ENCODE measurements around the gene HAUS3.

Gene HAUS3

DNA sequence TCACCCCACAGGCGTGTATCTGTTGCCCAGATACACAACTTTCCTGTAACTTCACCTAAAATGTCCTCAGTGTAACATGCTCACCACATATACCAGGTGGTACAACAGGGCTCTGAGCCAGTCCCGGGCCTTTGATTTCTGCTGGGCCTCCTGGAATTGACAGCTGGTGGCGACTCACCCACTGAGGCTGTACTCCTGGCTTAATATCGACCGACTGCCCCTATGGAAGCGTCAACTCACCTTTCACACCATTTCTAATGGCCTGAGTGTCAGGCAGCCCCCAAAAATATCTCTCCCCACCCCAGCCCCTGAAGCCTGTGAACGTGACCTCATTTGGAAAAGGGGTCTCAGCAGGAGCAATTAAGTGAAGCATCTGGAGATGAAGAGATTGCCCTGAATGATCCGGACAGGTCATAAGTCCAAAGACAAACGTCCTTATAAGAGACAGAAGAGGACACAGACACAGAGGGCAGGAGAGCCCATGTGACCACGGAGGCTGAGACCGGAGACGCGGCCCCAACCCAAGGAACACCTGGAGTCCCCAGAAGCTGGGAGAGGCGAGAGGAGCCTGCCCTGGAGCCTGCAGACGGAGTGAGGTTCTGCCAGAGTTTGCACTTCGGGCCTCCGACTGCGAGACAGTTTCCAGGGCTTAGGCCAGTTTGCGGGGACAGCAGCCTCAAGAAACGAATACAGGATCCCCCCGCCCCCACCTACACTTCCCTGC is 32.6 kb upstream of the HAUS3 start:
- Histone ChIP-seq H3K9me3 (ENCODE audit: insufficient read depth, low read length) (no peaks in the 10 kb centered on the region), H3K27me3 (ENCODE audit: low read length) (no peaks in the 10 kb centered on the region), H3K27ac (ENCODE audit: low read depth, low read length) (no peak overlapping the region), H2AFZ (ENCODE audit: low read depth, low read length, severe bottlenecking) (no peak overlapping the region), H3K4me2 (ENCODE audit: low read depth, low read length, poor library complexity, severe bottlenecking) (no peak overlapping the region), H3K4me3 (ENCODE audit: insufficient read depth, low read length, poor library complexity, severe bottlenecking) (no peak overlapping the region), H3K9me2 (replicated peaks; ENCODE audit: insufficient read depth, low read length) (no peaks in the 10 kb centered on the region), H3K36me3 (ENCODE audit: low read length) (no peaks in the 10 kb centered on the region), H3F3A (ENCODE audit: insufficient read depth) (no peaks in the 10 kb centered on the region), H3K9ac (ENCODE audit: low read length) (no peak overlapping the region), H4K20me1 (ENCODE audit: low read depth, low read length) (no peaks in the 10 kb centered on the region), H3K79me2 (ENCODE audit: insufficient read depth, low read length) (no peaks in the 10 kb centered on the region)
- TF ChIP-seq EZH2phosphoT487 (conservative IDR thresholded peaks at IDR 0.05; ENCODE audit: low read length), result no peak
- TF ChIP-seq, protein P1, sequence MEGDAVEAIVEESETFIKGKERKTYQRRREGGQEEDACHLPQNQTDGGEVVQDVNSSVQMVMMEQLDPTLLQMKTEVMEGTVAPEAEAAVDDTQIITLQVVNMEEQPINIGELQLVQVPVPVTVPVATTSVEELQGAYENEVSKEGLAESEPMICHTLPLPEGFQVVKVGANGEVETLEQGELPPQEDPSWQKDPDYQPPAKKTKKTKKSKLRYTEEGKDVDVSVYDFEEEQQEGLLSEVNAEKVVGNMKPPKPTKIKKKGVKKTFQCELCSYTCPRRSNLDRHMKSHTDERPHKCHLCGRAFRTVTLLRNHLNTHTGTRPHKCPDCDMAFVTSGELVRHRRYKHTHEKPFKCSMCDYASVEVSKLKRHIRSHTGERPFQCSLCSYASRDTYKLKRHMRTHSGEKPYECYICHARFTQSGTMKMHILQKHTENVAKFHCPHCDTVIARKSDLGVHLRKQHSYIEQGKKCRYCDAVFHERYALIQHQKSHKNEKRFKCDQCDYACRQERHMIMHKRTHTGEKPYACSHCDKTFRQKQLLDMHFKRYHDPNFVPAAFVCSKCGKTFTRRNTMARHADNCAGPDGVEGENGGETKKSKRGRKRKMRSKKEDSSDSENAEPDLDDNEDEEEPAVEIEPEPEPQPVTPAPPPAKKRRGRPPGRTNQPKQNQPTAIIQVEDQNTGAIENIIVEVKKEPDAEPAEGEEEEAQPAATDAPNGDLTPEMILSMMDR (IDR thresholded peaks at IDR 0.05; ENCODE audit: insufficient read depth, low read length, poor library complexity, severe bottlenecking), result no peak

DNA sequence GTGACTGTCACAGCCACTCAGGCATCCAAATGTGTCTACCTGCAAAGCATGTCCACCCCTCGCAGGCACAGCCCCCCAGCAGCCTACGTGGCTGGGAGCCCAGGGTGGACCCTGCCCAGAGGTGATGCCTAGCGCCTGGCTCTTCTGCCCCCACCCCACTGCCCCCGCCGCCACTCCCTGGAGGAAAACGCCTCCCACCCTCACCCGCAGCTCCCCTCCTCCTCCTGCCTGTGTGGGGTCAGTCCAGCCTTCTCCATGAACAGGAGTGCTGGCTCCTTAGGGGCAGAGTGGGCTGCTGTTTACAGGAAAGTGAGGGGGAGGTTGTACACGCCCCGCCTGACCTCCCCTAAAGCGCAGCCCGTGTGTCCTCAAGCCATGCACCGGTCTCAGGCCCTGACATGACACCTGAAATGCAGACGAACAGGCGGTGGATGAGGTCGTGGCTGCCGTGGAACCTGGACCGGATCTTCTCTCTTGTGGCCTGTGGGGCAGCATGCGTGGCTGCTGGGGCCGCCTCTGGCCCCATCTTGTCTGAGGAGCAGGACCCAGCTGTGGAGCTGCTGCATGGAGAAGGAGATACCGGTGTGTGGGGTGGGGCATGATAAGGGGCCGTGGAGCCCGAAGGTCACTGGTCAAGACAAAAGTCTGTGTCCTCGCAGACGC is 31.9 kb upstream of the HAUS3 start:
- Histone ChIP-seq H3K4me3 (ENCODE audit: insufficient read depth, low read length, poor library complexity, severe bottlenecking) (no peak overlapping the region), H3K36me3 (ENCODE audit: low read length) (no peaks in the 10 kb centered on the region), H3K9ac (ENCODE audit: low read length) (no peak overlapping the region), H3K27ac (ENCODE audit: low read depth, low read length) (no peak overlapping the region), H3K9me3 (ENCODE audit: insufficient read depth, low read length) (no peaks in the 10 kb centered on the region), H3F3A (ENCODE audit: insufficient read depth) (no peaks in the 10 kb centered on the region), H2AFZ (ENCODE audit: low read depth, low read length, severe bottlenecking) (no peak overlapping the region), H3K9me2 (replicated peaks; ENCODE audit: insufficient read depth, low read length) (no peaks in the 10 kb centered on the region), H3K79me2 (ENCODE audit: insufficient read depth, low read length) (no peaks in the 10 kb centered on the region), H3K4me2 (ENCODE audit: low read depth, low read length, poor library complexity, severe bottlenecking) (no peak overlapping the region), H4K20me1 (ENCODE audit: low read depth, low read length) (no peaks in the 10 kb centered on the region), H3K27me3 (ENCODE audit: low read length) (no peaks in the 10 kb centered on the region)
- TF ChIP-seq, protein P1 (IDR thresholded peaks at IDR 0.05; ENCODE audit: insufficient read depth, low read length, poor library complexity, severe bottlenecking), result no peak
- TF ChIP-seq EZH2phosphoT487 (conservative IDR thresholded peaks at IDR 0.05; ENCODE audit: low read length), result no peak

DNA sequence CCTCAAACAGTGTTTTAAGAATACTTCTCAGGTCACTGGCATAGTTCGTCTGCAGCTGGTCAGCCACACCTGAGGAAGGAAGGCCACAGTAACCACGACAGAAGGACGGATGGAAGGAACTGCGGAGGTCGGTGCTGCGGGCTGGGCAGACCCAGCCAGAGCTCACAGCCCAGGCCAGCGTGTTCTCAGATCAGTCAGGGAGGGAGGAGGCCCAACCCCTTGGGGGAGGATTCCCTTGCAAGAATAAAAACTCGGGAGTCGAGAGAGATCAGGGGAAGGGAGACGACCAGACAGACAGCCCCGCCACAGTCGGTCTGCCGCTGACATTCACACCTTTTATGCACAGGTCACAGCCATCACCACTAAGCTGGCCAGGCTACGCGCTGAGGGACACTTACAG is 31.3 kb upstream of the HAUS3 start:
- Histone ChIP-seq H3F3A (ENCODE audit: insufficient read depth) (no peaks in the 10 kb centered on the region), H3K79me2 (ENCODE audit: insufficient read depth, low read length) (no peaks in the 10 kb centered on the region), H3K27me3 (ENCODE audit: low read length) (no peaks in the 10 kb centered on the region), H3K27ac (ENCODE audit: low read depth, low read length) (no peak overlapping the region), H3K9ac (ENCODE audit: low read length) (no peak overlapping the region), H2AFZ (ENCODE audit: low read depth, low read length, severe bottlenecking) (no peak overlapping the region), H3K4me2 (ENCODE audit: low read depth, low read length, poor library complexity, severe bottlenecking) (no peak overlapping the region), H3K9me2 (replicated peaks; ENCODE audit: insufficient read depth, low read length) (no peaks in the 10 kb centered on the region), H3K4me3 (ENCODE audit: insufficient read depth, low read length, poor library complexity, severe bottlenecking) (no peak overlapping the region), H3K9me3 (ENCODE audit: insufficient read depth, low read length) (no peaks in the 10 kb centered on the region), H4K20me1 (ENCODE audit: low read depth, low read length) (no peaks in the 10 kb centered on the region), H3K36me3 (ENCODE audit: low read length) (no peaks in the 10 kb centered on the region)
- TF ChIP-seq EZH2phosphoT487 (conservative IDR thresholded peaks at IDR 0.05; ENCODE audit: low read length), result no peak
- TF ChIP-seq, protein P1 (IDR thresholded peaks at IDR 0.05; ENCODE audit: insufficient read depth, low read length, poor library complexity, severe bottlenecking), result no peak
